ENCODE measurements around the gene ATP2C2.

Gene ATP2C2

GRCh38 chr16:84404936-84405639 lies 36.8 kb downstream of the ATP2C2 start:
- H3K4me3 ChIP-seq (ENCODE audit: low read depth, low read length): no peak overlapping the region
- TF ChIP-seq CTCF (conservative IDR thresholded peaks at IDR 0.05; ENCODE audit: low read depth, low read length): no peak
- no peak for DNase-seq (ENCODE audit: low read depth)

- no peak for TF ChIP-seq CTCF (conservative IDR thresholded peaks at IDR 0.05; ENCODE audit: low read depth, low read length)
- no peak for DNase-seq (ENCODE audit: low read depth)
- no peak overlapping the region for H3K4me3 ChIP-seq (ENCODE audit: low read depth, low read length)
Measured at GRCh38 chr16:84406006-84406963, 37.9 kb downstream of the ATP2C2 start.

GRCh38 chr16:84407588-84408313 lies 39.4 kb downstream of the ATP2C2 start:
- TF ChIP-seq CTCF (conservative IDR thresholded peaks at IDR 0.05; ENCODE audit: low read depth, low read length): no peak
- H3K4me3 ChIP-seq (ENCODE audit: low read depth, low read length): no peak overlapping the region
- DNase-seq (ENCODE audit: low read depth): no peak

DNA sequence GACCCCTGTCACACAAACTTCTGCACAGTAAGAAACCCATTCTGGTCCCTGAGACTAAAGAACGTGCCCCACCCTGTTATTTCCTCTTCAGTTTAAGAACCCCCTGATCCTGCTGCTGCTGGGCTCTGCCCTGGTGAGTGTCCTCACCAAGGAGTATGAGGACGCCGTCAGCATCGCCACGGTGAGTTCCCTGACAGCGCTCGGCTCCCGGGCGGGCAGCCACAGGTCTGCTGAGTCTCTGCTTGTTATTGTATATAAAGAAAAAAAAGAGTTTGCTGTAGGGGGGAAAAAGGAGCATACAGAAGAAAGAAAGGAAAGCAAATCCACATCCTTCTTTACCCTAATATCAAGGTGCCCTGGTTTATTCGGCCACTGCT lies 40.0 kb downstream of the ATP2C2 start:
- H3K4me3 ChIP-seq (ENCODE audit: low read depth, low read length): no peak overlapping the region
- no peak for DNase-seq (ENCODE audit: low read depth)
- no peak for TF ChIP-seq CTCF (conservative IDR thresholded peaks at IDR 0.05; ENCODE audit: low read depth, low read length)

DNA sequence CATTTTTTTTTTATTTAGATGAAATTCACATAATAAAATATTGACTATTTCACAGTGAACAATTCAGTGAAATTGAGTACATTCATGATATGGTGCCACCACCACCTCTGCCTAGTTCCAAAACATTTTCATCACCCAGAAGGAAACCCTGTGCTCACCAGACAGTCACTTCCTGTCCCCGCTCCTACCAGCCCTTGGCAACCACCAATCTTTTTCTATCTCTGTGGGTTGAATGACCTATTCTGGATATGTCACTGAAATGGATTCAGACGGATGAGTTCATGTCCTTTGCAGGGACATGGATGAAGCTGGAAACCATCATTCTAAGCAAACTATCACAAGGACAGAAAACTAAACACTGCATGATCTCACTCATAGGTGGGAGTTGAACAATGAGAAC lies 40.5 kb downstream of the ATP2C2 start:
- H3K4me3 ChIP-seq (ENCODE audit: low read depth, low read length): no peak overlapping the region
- no peak for TF ChIP-seq CTCF (conservative IDR thresholded peaks at IDR 0.05; ENCODE audit: low read depth, low read length)
- DNase-seq (ENCODE audit: low read depth): no peak

DNA sequence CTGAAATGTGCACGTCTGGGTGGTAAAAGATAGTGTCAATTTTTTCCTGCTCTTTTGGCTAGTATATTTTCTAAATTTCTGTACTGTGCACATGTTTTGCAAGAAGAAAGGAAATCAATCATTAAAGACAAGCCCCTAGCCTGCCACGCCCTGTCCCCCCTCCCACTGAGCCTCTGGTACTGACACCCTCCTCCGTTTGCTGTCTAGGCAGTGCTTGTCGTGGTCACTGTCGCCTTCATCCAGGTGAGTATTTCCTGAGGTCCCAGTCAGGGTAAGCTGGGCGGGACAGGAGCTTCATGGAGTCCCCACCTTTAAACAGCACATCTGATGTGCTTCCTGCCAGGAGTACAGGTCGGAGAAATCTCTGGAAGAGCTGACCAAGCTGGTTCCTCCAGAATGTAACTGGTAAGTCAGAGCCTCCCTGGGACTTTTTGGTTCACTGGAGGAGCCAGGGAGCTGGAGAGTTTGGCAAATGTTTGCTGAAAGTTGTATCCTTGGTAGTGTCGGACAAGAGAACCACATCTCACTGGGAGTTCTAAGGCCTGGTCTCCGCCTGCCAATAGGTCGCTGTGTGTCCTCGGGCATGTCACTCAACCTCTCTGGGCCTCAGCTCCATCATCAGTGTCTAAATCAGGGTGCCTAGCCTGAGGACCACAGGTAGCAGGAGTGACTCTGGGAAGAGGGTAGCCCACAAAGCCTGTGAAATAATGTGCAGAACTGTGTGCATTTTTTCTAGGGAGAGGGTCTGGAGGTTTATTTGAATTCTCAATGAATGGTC lies 42.2 kb downstream of the ATP2C2 start:
- no peak for TF ChIP-seq CTCF (conservative IDR thresholded peaks at IDR 0.05; ENCODE audit: low read depth, low read length)
- no peak for DNase-seq (ENCODE audit: low read depth)

More for the DNA sequence above, 42.2 kb downstream of the ATP2C2 start:
- no peak overlapping the region for H3K4me3 ChIP-seq (ENCODE audit: low read depth, low read length)
